BLaER1 (cell line): ENCODE results near the gene ZFPM1.

Experiments
- H3K27ac ChIP-seq: shearing (Covaris generic); formaldehyde crosslinking; 2 replicates; pipeline ENCODE4 v1.8.1; 2022
- H3K27me3 ChIP-seq: shearing (Covaris generic); formaldehyde crosslinking; 2 replicates; pipeline ENCODE4 v1.8.1; 2022
- H3K36me3 ChIP-seq: shearing (Covaris generic); formaldehyde crosslinking; 2 replicates; pipeline ENCODE4 v1.8.1; 2022
- H3K4me1 ChIP-seq: shearing (Covaris generic); formaldehyde crosslinking; 2 replicates; pipeline ENCODE4 v1.8.1; 2022
- H3K4me2 ChIP-seq: shearing (Covaris generic); formaldehyde crosslinking; 2 replicates; pipeline ENCODE4 v1.8.1; 2022
- H3K4me3 ChIP-seq: shearing (Covaris generic); formaldehyde crosslinking; 2 replicates; pipeline ENCODE4 v1.8.1; 2022
- H3K9ac ChIP-seq: shearing (Covaris generic); formaldehyde crosslinking; 2 replicates; pipeline ENCODE4 v1.8.1; 2022
- H3K9me3 ChIP-seq: shearing (Covaris generic); formaldehyde crosslinking; 2 replicates; pipeline ENCODE4 v1.8.1; 2022
- H4K20me1 ChIP-seq: shearing (Covaris generic); formaldehyde crosslinking; 2 replicates; pipeline ENCODE4 v1.8.1; 2022
- Cebpa-rat ChIP-seq: shearing (Covaris generic); IDR thresholded peaks from 2 replicates; pipeline ENCODE4 v1.8.1; 2022

Gene ZFPM1

DNA sequence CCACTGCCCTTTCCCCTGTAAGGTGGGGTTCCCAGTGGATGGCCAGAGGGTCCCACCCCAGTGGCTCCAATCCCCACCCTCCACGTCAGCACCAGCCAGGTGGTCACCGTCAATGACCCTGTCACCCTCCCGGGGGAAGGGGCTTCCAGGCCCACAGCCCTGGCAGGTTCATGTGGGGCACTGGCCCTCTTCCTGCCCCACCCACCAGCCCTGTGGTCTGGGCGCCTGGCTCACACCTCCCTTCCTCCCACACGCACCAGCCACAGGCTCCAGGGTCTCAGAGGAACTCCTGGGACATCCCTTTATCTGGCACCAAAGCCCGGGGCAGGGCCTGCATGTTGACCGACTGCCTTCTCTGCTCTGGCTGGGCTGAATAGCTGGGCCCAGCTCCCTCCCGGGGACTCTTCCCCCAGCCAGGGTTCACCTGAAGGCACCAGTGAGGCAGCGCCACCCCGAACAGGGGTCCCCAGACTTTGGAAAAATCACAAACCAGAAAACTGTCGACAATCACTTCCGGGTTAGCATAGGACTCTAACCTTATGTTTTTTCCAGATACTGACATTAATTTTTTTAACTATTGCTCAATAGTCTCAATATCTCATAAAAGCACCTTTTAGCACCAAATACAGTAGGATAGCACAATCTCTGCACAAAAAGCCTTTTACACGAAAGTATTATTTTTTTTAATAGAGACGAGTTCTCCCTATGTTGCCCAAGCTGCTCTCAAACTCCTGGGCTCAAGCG is 95.2 kb downstream of the ZFPM1 start:
- no peak overlapping the region for H3K9ac ChIP-seq

DNA sequence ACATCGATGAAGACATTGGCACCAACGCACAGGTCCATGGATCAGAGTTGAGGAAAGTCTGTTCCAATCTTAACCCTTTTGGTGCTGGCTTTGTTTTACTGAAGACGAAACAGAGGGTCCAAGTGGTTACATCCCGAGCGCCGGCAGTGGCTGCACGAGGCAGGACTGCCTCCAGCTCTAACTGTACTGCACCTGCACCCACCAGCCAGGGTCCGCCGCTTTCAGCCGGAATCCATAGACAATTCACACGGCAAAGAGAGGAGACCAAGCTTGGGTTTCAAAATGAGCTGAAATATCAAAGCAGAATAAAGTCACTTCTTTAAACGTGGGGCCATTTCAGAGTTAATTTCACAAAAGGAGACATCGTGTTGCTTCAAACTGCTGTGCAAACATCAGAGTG is 95.9 kb downstream of the ZFPM1 start:
- Histone ChIP-seq H3K4me2 (peak overlapping the region; percentile 89), H3K27ac (no peak overlapping the region; the same call in 1 of the 2 replicates), H3K36me3 (no peaks in the 10 kb centered on the region), H3K27me3 (no peaks in the 10 kb centered on the region), H3K4me1 (peaks cover 70% of the 10 kb centered on the region), H3K9ac (no peak overlapping the region), H4K20me1 (no peaks in the 10 kb centered on the region), H3K9me3 (peaks cover 11% of the 10 kb centered on the region), H3K4me3 (no peak overlapping the region)
- TF ChIP-seq Cebpa-rat: no peak

More for the DNA sequence above, 95.2 kb downstream of the ZFPM1 start:
- TF ChIP-seq Cebpa-rat: peak; percentile 44; the same call in 1 of the 2 replicates
- Histone ChIP-seq H3K27ac (0 out of 2 replicates have a peak overlapping the region, but pooled peaks have one; percentile 9), H3K27me3 (no peaks in the 10 kb centered on the region), H3K36me3 (no peaks in the 10 kb centered on the region), H3K9me3 (peaks cover 18% of the 10 kb centered on the region), H3K4me2 (peak overlapping the region; percentile 89), H3K4me3 (no peak overlapping the region), H4K20me1 (no peaks in the 10 kb centered on the region), H3K4me1 (peaks cover 63% of the 10 kb centered on the region)

DNA sequence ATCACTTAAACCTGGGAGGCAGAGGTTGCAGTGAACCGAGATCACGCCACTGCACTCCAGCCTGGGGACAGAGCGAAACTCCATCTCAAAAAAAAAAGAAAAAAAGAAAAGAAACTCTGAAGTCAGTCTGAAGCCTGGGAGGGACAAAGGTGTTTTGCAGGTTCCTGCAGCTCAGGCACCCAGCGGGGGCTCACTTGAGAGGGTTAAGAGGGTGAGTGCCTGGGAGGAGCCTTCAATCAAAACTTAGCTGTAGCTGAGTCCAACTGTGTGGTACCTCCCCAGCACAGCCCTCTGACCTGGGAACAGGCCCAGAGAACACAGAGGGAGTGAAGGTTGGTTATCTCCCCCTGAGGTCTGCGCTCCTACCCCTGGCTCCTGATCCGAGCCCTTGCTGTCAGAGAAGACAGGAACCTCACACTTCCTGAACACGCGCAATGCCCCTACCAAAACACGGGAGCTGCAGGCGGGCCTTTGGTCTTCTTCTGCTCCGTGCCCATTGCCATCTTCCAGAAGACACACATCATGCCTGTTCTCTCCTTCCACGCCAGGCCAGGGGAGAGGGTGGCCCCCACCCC is 96.7 kb downstream of the ZFPM1 start:
- peak overlapping the region; percentile 50 for H3K4me3 ChIP-seq
- peak overlapping the region; percentile 89 for H3K4me2 ChIP-seq
- peaks cover 3% of the 10 kb centered on the region for H3K9me3 ChIP-seq
- no peaks in the 10 kb centered on the region for H3K36me3 ChIP-seq
- TF ChIP-seq Cebpa-rat: no peak
- no peaks in the 10 kb centered on the region for H4K20me1 ChIP-seq
- H3K27me3 ChIP-seq: no peaks in the 10 kb centered on the region
- H3K27ac ChIP-seq: peak overlapping the region; percentile 72
- peak overlapping the region; percentile 53; the same call in 1 of the 2 replicates for H3K9ac ChIP-seq
- H3K4me1 ChIP-seq: peaks cover 78% of the 10 kb centered on the region

DNA sequence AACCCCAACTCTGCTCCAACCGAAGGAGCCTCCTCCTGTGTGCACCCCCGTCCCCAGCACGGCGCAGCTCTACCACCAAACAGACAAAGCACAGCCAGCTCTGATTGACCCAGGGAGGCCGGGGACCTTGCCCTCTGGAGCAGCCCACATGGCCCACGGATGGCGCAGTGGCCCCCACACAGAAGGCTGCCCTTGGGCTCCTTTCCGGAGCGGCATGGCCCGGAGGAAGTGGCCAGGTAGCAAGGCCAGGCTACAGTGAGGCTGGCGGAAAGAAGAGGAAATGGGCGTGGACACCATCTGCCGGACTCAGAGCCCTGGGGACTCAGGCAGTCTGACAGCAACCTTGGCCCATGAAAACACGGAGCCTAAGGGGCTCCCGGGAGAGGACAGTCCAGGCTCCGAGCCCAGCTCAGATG is 97.2 kb downstream of the ZFPM1 start:
- H3K27me3 ChIP-seq: no peaks in the 10 kb centered on the region
- peaks cover 83% of the 10 kb centered on the region for H3K4me1 ChIP-seq
- H3K4me2 ChIP-seq: peak overlapping the region; percentile 89
- no peaks in the 10 kb centered on the region for H3K9me3 ChIP-seq
- H4K20me1 ChIP-seq: no peaks in the 10 kb centered on the region
- H3K4me3 ChIP-seq: peak overlapping the region; percentile 50
- no peaks in the 10 kb centered on the region for H3K36me3 ChIP-seq
- peak overlapping the region; percentile 72 for H3K27ac ChIP-seq
- no peak for TF ChIP-seq Cebpa-rat
- H3K9ac ChIP-seq: peak overlapping the region; percentile 53; the same call in 1 of the 2 replicates

DNA sequence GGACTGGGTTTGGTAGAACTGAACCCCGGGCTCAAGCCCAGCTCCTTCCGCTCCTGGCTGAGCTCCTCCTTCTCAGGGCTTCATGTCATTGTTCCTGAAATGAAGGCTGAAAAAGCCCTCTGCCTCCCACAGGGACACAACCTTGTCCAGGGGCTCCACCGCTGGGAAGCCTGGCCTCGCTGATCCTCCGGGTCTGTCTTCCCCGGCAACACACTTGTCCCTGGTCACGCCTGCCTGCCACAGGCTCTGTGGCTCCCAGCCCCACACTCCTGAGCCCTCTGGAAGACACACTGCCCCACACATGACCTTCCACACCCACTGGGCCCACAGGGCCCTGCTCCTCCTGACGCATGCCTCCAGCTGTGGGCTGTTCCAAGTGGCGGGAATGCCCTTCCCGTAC is 99.1 kb downstream of the ZFPM1 start:
- Histone ChIP-seq H4K20me1 (no peaks in the 10 kb centered on the region), H3K9ac (peak overlapping the region; percentile 68), H3K36me3 (no peaks in the 10 kb centered on the region), H3K27ac (peak overlapping the region; percentile 75), H3K27me3 (no peaks in the 10 kb centered on the region), H3K9me3 (peaks cover 4% of the 10 kb centered on the region; the same call in 1 of the 2 replicates), H3K4me1 (peaks cover 94% of the 10 kb centered on the region), H3K4me3 (0 out of 2 replicates have a peak overlapping the region, but pooled peaks have one; percentile 9), H3K4me2 (peak overlapping the region; percentile 89)
- no peak for TF ChIP-seq Cebpa-rat

DNA sequence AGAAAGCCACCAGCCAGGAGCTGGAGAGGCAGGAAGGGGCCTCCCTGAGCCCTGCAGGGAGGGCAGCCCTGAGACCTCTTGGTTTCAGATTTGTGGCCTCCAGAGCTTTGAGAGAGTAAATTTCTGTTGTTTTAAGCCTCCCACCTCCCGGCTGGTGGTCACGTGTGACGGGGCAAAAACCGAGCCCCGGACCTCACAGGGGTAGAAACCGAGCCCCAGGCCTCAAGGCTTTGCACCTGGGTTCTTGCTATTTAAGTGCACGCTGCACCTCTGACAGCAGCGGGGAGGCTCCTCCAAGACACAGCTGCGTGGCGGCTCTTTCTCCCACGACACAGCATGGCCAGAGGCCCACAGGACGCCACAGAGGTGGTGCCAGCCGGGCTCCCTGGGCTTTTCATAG is 99.7 kb downstream of the ZFPM1 start:
- peak overlapping the region; percentile 89 for H3K4me2 ChIP-seq

DNA sequence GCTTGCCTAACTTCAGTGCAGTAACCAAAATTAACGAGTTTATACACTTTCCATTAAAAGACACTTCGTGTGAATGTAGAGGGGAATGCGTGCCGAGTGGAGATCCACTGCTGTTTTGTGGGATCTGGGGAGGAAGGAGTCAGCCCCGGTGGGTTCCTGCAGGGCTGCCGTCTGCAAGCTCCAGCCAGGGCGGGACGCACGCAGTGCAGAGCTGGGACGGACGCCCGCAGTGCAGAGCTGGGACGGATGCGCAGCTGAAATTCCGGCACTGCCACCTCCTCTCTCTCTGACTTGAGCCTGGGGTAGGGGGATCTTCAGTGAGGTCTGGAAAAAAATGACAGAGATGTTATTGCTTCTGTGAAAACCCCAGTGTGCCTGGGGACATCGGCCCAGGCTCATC is 100.7 kb downstream of the ZFPM1 start:
- Histone ChIP-seq H3K4me3 (no peak overlapping the region), H3K4me1 (peaks cover 99% of the 10 kb centered on the region), H3K27me3 (no peaks in the 10 kb centered on the region), H3K4me2 (peak overlapping the region; percentile 89), H4K20me1 (no peaks in the 10 kb centered on the region), H3K36me3 (no peaks in the 10 kb centered on the region), H3K27ac (peak overlapping the region; percentile 80), H3K9ac (peak overlapping the region; percentile 11; the same call in 1 of the 2 replicates), H3K9me3 (peaks cover 4% of the 10 kb centered on the region; the same call in 1 of the 2 replicates)
- TF ChIP-seq Cebpa-rat: no peak

More for the DNA sequence above, 99.7 kb downstream of the ZFPM1 start:
- Histone ChIP-seq H3K4me1 (peaks cover 99% of the 10 kb centered on the region), H3K27me3 (no peaks in the 10 kb centered on the region), H4K20me1 (no peaks in the 10 kb centered on the region), H3K9me3 (peaks cover 4% of the 10 kb centered on the region; the same call in 1 of the 2 replicates), H3K27ac (peak overlapping the region; percentile 75), H3K4me3 (peak overlapping the region; percentile 9; the same call in 1 of the 2 replicates), H3K9ac (peak overlapping the region; percentile 68), H3K36me3 (no peaks in the 10 kb centered on the region)
- TF ChIP-seq Cebpa-rat: no peak

DNA sequence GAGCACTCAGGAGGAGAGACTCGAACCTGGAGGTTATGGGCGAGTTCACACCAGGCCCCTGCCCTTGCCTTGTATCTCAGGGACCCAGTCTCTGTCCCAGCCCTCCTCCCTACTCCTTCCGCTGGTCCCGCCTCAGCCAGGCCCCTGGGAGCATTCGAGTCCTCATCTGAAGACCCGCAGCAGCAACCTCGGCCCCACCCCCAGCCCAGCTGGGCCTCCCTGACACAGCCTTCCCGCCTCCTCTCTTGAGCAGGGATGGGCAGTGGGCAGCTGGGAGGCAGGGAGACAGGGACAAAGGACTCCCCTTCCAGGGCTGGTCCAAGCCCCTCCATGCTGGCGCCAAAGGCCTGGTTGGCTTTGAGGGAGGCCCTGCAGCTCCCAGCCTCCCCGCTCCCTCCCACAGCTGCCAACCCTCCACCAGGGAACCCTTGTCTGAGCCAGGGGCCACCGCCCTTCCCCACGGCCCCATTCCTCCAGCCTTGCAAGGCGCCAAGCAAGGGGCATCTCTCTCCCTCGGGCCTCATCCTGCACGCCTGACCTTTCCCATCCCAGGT is 101.7 kb downstream of the ZFPM1 start:
- Histone ChIP-seq H3K4me3 (peak overlapping the region; percentile 44; the same call in 1 of the 2 replicates), H3K4me1 (peaks cover 99% of the 10 kb centered on the region), H3K9me3 (peaks cover 4% of the 10 kb centered on the region; the same call in 1 of the 2 replicates), H3K36me3 (no peaks in the 10 kb centered on the region), H3K4me2 (peak overlapping the region; percentile 89), H3K27me3 (no peaks in the 10 kb centered on the region), H3K27ac (peak overlapping the region; percentile 80), H4K20me1 (no peaks in the 10 kb centered on the region), H3K9ac (peak overlapping the region; percentile 11; the same call in 1 of the 2 replicates)
- no peak for TF ChIP-seq Cebpa-rat

DNA sequence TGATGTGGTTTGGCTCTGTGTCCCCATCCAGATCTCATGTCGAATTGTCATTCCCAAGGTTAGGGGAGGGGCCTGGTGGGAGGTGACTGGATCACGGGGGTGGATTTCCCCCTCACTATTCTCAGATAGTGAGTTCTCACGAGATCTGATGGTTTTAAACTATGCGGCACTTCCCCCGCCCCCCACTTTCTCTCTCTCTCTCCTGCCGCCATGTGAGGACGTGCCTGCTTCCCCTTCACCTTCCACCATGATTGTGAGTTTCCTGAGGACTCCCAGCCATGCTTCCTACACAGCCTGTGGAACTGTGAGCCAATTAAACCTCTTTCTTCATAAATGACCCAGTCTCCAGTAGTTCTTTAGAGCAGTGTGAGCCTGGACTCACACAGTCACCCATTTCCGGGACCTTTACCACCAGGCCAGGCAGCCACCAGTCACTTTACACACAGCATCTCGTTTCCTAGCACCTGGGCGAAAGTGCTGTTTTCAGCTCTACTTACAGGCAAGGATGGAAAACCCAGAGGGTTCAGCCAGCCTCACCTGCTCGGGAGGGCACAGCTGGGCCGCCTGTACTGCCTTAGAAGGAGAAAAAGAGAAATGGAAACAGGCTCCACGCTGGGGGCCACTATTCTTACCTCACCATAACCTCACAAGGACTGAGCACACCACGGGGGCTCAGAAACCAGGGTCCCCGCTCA is 103.4 kb downstream of the ZFPM1 start:
- no peak for TF ChIP-seq Cebpa-rat
- H4K20me1 ChIP-seq: no peaks in the 10 kb centered on the region
- H3K27ac ChIP-seq: no peak overlapping the region
- peak overlapping the region; percentile 85 for H3K4me2 ChIP-seq
- H3K36me3 ChIP-seq: no peaks in the 10 kb centered on the region
- H3K9ac ChIP-seq: no peak overlapping the region
- peaks cover 4% of the 10 kb centered on the region; the same call in 1 of the 2 replicates for H3K9me3 ChIP-seq
- no peak overlapping the region for H3K4me3 ChIP-seq
- peaks cover 90% of the 10 kb centered on the region for H3K4me1 ChIP-seq
- H3K27me3 ChIP-seq: no peaks in the 10 kb centered on the region
